Endodermal cell (in vitro differentiated cells): ENCODE data around the gene CLEC16A. TPM values are rescaled to one million over a fixed set of nuclear protein-coding genes. Genes with fewer than 3 reads are reported as not detected.

ENCODE experiments used
- DNase-seq: peaks from one replicate; pipeline ENCODE4 v3.0.0-alpha.2; 2017
- H3K27ac ChIP-seq: 2 replicates; pipeline ENCODE4 v1.5.1; 2013; ENCODE audit warnings: mild to moderate bottlenecking, low read depth, low read length, moderate library complexity
- H3K27me3 ChIP-seq: 2 replicates; pipeline ENCODE4 v1.6.1; 2013; ENCODE audit warnings: mild to moderate bottlenecking, low read length, moderate library complexity; ENCODE audit not compliant: insufficient read depth, control insufficient read depth, poor library complexity, severe bottlenecking
- H3K36me3 ChIP-seq: 2 replicates; pipeline ENCODE4 v1.7.0; 2013; ENCODE audit warnings: mild to moderate bottlenecking, low read length, moderate library complexity; ENCODE audit not compliant: control insufficient read depth, insufficient read depth
- H3K4me1 ChIP-seq: one replicate; pipeline ENCODE4 v1.7.0; 2013; ENCODE audit warnings: low read length; ENCODE audit not compliant: control insufficient read depth, insufficient read depth
- H3K4me3 ChIP-seq: 2 replicates; pipeline ENCODE4 v1.5.1; 2013; ENCODE audit warnings: mild to moderate bottlenecking, low read length, moderate library complexity
- H3K9ac ChIP-seq: 2 replicates; pipeline ENCODE4 v1.6.1; 2013; ENCODE audit warnings: mild to moderate bottlenecking, low read length, moderate library complexity; ENCODE audit not compliant: poor library complexity, severe bottlenecking; ENCODE audit errors: extremely low read depth
- H3K9me3 ChIP-seq: 2 replicates; pipeline ENCODE4 v1.6.1; 2013; ENCODE audit warnings: mild to moderate bottlenecking, low read length, moderate library complexity; ENCODE audit not compliant: control insufficient read depth
- H3K27ac Mint-ChIP-seq: 2 replicates; pipeline ENCODE4 v1.8.0; 2020; ENCODE audit warnings: mixed read lengths
- H3K27me3 Mint-ChIP-seq: 2 replicates; pipeline ENCODE4 v1.8.0; 2021; ENCODE audit warnings: mild to moderate bottlenecking, mixed read lengths; ENCODE audit not compliant: insufficient read depth
- H3K36me3 Mint-ChIP-seq: 2 replicates; pipeline ENCODE4 v1.8.0; 2020; ENCODE audit warnings: low read depth, mixed read lengths
- H3K4me1 Mint-ChIP-seq: 2 replicates; pipeline ENCODE4 v1.8.0; 2020; ENCODE audit warnings: mixed read lengths
- H3K4me3 Mint-ChIP-seq: 2 replicates; pipeline ENCODE4 v1.8.0; 2020; ENCODE audit warnings: mild to moderate bottlenecking, moderate library complexity, mixed read lengths
- H3K9me3 Mint-ChIP-seq: 2 replicates; pipeline ENCODE4 v1.8.0; 2020; ENCODE audit warnings: mild to moderate bottlenecking, mixed read lengths
- CTCF ChIP-seq: fragments of 200-600 bp; sonication (generic); conservative IDR thresholded peaks from 2 replicates; pipeline ENCODE4 v1.5.0; 2021; ENCODE audit warnings: antibody characterized with exemption, mild to moderate bottlenecking
- WGBS, 2 experiments: methylation state at CpG; one replicate each; pipeline versions ENCODE4 v1.1.5 to v1.1.7; 2013; ENCODE audit warnings: missing lambda C conversion rate in 2 of 2, mixed read lengths in 1 of 2; ENCODE audit not compliant: insufficient coverage in 1 of 2, insufficient read length in 1 of 2; 5-methylcytosine and 5-hydroxymethylcytosine counted together
- total RNA-seq, 2 donors: library from RNA; stranded (reverse); fragmentation: NEBNext Ultra II Directional in 1 of 2; extraction: Animal tissue kit (Norgen Biotek cat#: 25700) in 1 of 2; gene quantifications; 2 replicates in 1 of 2; 3 replicates in 1 of 2; pipeline ENCODE4 v1.2.1, GENCODE V29; 2021

Gene CLEC16A
- total RNA-seq, 2 donors from 2014 or later = 19.5 to 28.3 TPM

GRCh38 chr16:11071829-11072228, 127.5 kb downstream of the CLEC16A start:
- Histone ChIP-seq H3K9ac (no peak overlapping the region), H3K36me3 (no peaks in the 10 kb centered on the region), H3K27ac (no peak overlapping the region), H3K27me3 (no peaks in the 10 kb centered on the region), H3K4me1 (no peaks in the 10 kb centered on the region), H3K4me3 (no peak overlapping the region), H3K9me3 (no peaks in the 10 kb centered on the region)
- Mint-ChIP-seq H3K4me3 (no peak overlapping the region), H3K4me1 (peaks cover 9% of the 10 kb centered on the region), H3K27me3 (no peaks in the 10 kb centered on the region), H3K36me3 (peaks cover 23% of the 10 kb centered on the region), H3K27ac (no peak overlapping the region), H3K9me3 (no peaks in the 10 kb centered on the region)
- WGBS, 2 experiments = 89 to 93% methylated on average over 4 to 5 of the region's 5 CpGs
- no peak for TF ChIP-seq CTCF
- no peak for DNase-seq

DNA sequence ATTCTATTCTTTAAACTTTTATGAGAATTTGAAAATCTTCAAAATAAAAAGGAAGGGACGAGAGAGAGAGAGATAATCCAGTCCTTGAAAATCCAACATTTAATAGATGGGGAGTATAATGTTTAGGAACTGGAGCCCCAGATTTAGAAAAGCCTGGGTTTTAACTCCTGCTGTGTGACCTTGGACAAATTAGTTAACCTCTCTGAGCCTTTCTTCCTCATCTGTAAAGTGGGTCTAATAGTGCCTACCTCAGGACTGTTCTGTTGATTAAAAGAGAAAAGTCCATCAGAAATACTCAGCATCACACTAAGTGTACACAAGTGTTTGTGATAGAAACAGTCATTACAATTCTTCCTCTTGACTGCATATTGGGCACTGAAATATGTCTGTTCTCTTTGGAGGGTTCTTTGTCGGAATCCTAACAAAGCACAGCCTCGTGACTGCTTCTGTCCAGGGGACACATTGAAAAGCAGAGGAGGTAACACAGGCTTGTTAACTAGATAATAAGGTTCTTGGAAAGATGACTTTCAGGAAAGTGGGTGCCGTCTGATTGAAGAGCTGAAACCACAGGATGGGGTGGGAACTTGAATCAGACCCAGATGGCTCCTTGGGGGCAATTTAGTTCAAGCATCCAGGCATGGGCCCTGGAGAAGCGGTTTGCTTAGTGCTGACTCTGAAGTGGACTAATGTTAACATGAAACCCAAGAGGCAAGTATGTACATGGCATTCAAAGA, 128.2 kb downstream of the CLEC16A start:
- Histone ChIP-seq H3K27ac (no peak overlapping the region), H3K27me3 (no peaks in the 10 kb centered on the region), H3K9me3 (no peaks in the 10 kb centered on the region), H3K36me3 (no peaks in the 10 kb centered on the region), H3K4me1 (no peaks in the 10 kb centered on the region), H3K9ac (no peak overlapping the region), H3K4me3 (no peak overlapping the region)
- peak overlapping the region; percentile 81 for H3K27ac Mint-ChIP-seq
- WGBS, 2 experiments = 92 to 94% methylated on average over 2 to 5 of the region's 5 CpGs
- no peak for TF ChIP-seq CTCF
- no peak for DNase-seq
- no peak overlapping the region for H3K4me3 Mint-ChIP-seq
- no peaks in the 10 kb centered on the region for H3K27me3 Mint-ChIP-seq
- H3K4me1 Mint-ChIP-seq = peaks cover 9% of the 10 kb centered on the region
- peaks cover 23% of the 10 kb centered on the region for H3K36me3 Mint-ChIP-seq
- H3K9me3 Mint-ChIP-seq = no peaks in the 10 kb centered on the region

GRCh38 chr16:11073407-11073999, 129.1 kb downstream of the CLEC16A start:
- no peaks in the 10 kb centered on the region for H3K9me3 ChIP-seq
- H3K4me1 Mint-ChIP-seq = peaks cover 9% of the 10 kb centered on the region
- peak overlapping the region; percentile 81 for H3K27ac Mint-ChIP-seq
- H3K27ac ChIP-seq = no peak overlapping the region
- H3K4me3 Mint-ChIP-seq = no peak overlapping the region
- H3K4me1 ChIP-seq = no peaks in the 10 kb centered on the region
- WGBS, 2 experiments = 94 to 95% methylated on average over 10 to 11 of the region's 11 CpGs
- TF ChIP-seq CTCF = no peak
- no peak overlapping the region for H3K9ac ChIP-seq
- no peaks in the 10 kb centered on the region for H3K27me3 ChIP-seq
- H3K27me3 Mint-ChIP-seq = no peaks in the 10 kb centered on the region
- H3K36me3 ChIP-seq = no peaks in the 10 kb centered on the region
- H3K4me3 ChIP-seq = no peak overlapping the region
- no peaks in the 10 kb centered on the region for H3K9me3 Mint-ChIP-seq
- peaks cover 22% of the 10 kb centered on the region for H3K36me3 Mint-ChIP-seq
- no peak for DNase-seq
